Measurements from ENCODE around the gene SYNE2. TPM values are rescaled to one million over a fixed set of nuclear protein-coding genes. Genes with fewer than 3 reads are reported as not detected.
"Not testable (repeated sequence)": the region's sequence is repeated elsewhere in the genome, so short reads cannot be mapped to it uniquely, and the experiment has no call there.

SYNE2 gene
- total and polyA plus RNA-seq, 4 donors: 14.7 to 197 (median 99.1) TPM

DNA sequence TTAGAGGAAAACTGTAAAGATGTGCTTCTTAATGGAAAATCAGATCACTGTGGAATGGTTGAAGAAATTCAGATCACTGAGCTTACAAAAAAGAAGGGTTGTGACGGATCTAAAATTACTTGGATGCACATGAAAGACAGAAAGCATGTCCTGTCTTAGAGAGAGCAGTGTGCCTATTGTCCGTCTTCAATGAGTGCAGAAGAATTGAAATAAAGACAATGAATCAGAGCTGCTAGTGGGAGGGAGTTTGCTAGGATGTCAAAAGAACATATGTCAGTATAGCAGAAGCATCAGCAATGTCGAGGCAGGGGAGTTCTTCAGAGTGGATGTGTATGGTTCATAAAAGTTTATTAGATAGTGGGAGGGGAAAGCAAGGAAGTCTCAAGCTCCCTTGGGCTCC is 172.7 kb downstream of the SYNE2 start:
- peaks cover 6% of the 10 kb centered on the region in 2 donors for H3K36me3 ChIP-seq (ENCODE audit: control insufficient read depth in 1 of 2, insufficient read depth in 2 of 2, low read length in 1 of 2)
- no peak overlapping the region for H3K4me3 ChIP-seq (ENCODE audit: low read length in 2 of 2)
- 65 to 76% methylated on average over 3 of the region's 3 CpGs for WGBS, 2 donors
- no peaks in the 10 kb centered on the region for H3K4me1 ChIP-seq (ENCODE audit: control insufficient read depth in 1 of 2, insufficient read depth in 2 of 2, low read length in 2 of 2)
- H3K27ac ChIP-seq (ENCODE audit: low read depth in 1 of 2, low read length in 2 of 2): no peak overlapping the region
- ATAC-seq (ENCODE audit: low FRiP score): no peak
- no peaks in the 10 kb centered on the region for H3K9me3 ChIP-seq (ENCODE audit: control insufficient read depth, low read length)
- DNase-seq: no peak
- intact Hi-C loops (cut with DNase I): no loop called here
- no peaks in the 10 kb centered on the region for H3K27me3 ChIP-seq (ENCODE audit: control insufficient read depth in 1 of 2, insufficient read depth in 2 of 2, low read length in 1 of 2)

DNA sequence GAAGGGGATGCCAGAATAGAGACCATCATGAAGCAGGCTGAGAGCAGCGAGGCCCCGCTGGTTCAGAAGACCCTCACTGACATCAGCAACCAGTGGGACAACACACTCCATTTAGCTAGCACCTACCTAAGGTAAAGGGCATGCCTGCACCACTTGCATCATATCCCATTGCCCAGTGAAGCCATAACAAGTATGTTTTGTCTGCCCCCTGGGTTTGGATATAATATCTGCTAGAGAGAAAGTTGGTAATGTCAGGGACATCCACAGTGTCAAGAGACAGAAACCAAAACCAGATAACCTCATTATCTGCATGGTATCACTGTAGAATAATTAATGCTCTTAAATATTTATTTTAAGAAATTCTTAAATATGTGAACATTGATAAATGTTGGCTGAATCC is 173.8 kb downstream of the SYNE2 start:
- no peak overlapping the region for H3K4me3 ChIP-seq (ENCODE audit: low read length in 2 of 2)
- H3K9me3 ChIP-seq (ENCODE audit: control insufficient read depth, low read length): no peaks in the 10 kb centered on the region
- peaks cover 4% of the 10 kb centered on the region in 2 donors for H3K36me3 ChIP-seq (ENCODE audit: control insufficient read depth in 1 of 2, insufficient read depth in 2 of 2, low read length in 1 of 2)
- 86 to 88% methylated on average over 2 of the region's 2 CpGs for WGBS, 2 donors
- no peaks in the 10 kb centered on the region for H3K4me1 ChIP-seq (ENCODE audit: control insufficient read depth in 1 of 2, insufficient read depth in 2 of 2, low read length in 2 of 2)
- H3K27me3 ChIP-seq (ENCODE audit: control insufficient read depth in 1 of 2, insufficient read depth in 2 of 2, low read length in 1 of 2): no peaks in the 10 kb centered on the region
- intact Hi-C loops (cut with DNase I): no loop called here
- no peak overlapping the region for H3K27ac ChIP-seq (ENCODE audit: low read depth in 1 of 2, low read length in 2 of 2)
- ATAC-seq (ENCODE audit: low FRiP score): no peak
- no peak for DNase-seq

DNA sequence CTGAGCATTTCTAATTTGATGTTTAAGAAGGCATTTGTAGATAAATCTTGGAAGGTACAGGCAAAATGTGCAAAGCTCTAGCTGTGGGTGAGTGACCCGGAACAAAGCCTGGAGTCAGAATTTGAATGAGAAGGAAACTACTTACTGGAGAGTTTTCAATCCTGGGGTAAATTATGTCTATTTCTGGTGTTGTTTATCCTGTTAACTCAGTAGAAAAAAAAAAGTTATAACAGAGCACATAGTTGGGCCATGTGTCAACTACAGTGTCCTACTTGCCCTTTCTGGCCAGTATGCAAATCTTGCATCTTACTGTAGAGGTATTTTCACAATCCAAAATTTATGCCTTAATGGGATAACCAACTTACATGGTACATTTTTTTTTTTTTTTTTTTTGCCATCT is 182.3 kb downstream of the SYNE2 start:
- Histone ChIP-seq H3K9me3 (ENCODE audit: control insufficient read depth, low read length) (no peaks in the 10 kb centered on the region), H3K36me3 (ENCODE audit: control insufficient read depth in 1 of 2, insufficient read depth in 2 of 2, low read length in 1 of 2) (peaks cover 0 to 2% of the 10 kb centered on the region in 2 donors), H3K27me3 (ENCODE audit: control insufficient read depth in 1 of 2, insufficient read depth in 2 of 2, low read length in 1 of 2) (no peaks in the 10 kb centered on the region), H3K4me1 (ENCODE audit: control insufficient read depth in 1 of 2, insufficient read depth in 2 of 2, low read length in 2 of 2) (peaks cover 0 to 3% of the 10 kb centered on the region in 2 donors), H3K4me3 (ENCODE audit: low read length in 2 of 2) (no peak overlapping the region), H3K27ac (ENCODE audit: low read depth in 1 of 2, low read length in 2 of 2) (no peak overlapping the region)
- WGBS, 2 donors: 6 to 9% methylated on average over 1 of the region's 1 CpG
- intact Hi-C loops (cut with DNase I): loop anchor here in 1 of 2 donors (5.0 kb wide), 1 partner anchor 82 kb away; no protein-coding TSS in a partner anchor
- DNase-seq: no peak
- peak; percentile 50 for ATAC-seq (ENCODE audit: low FRiP score)

GRCh38 chr14:64037869-64038745 is 185.3 kb downstream of the SYNE2 start:
- DNase-seq; H3K27ac ChIP-seq (ENCODE audit: low read depth in 1 of 2, low read length in 2 of 2); H3K36me3 ChIP-seq (ENCODE audit: control insufficient read depth in 1 of 2, insufficient read depth in 2 of 2, low read length in 1 of 2); H3K9me3 ChIP-seq (ENCODE audit: control insufficient read depth, low read length); H3K27me3 ChIP-seq (ENCODE audit: control insufficient read depth in 1 of 2, insufficient read depth in 2 of 2, low read length in 1 of 2); H3K4me1 ChIP-seq (ENCODE audit: control insufficient read depth in 1 of 2, insufficient read depth in 2 of 2, low read length in 2 of 2); H3K4me3 ChIP-seq (ENCODE audit: low read length in 2 of 2); ATAC-seq (ENCODE audit: low FRiP score): not testable (repeated sequence)
- WGBS, 2 donors: 97 to 98% methylated on average over 40 to 66 of the region's 66 CpGs
- intact Hi-C loops (cut with DNase I): loop anchor here in 1 of 2 donors (5.0 kb wide), 1 partner anchor 79 kb away; no protein-coding TSS in a partner anchor

DNA sequence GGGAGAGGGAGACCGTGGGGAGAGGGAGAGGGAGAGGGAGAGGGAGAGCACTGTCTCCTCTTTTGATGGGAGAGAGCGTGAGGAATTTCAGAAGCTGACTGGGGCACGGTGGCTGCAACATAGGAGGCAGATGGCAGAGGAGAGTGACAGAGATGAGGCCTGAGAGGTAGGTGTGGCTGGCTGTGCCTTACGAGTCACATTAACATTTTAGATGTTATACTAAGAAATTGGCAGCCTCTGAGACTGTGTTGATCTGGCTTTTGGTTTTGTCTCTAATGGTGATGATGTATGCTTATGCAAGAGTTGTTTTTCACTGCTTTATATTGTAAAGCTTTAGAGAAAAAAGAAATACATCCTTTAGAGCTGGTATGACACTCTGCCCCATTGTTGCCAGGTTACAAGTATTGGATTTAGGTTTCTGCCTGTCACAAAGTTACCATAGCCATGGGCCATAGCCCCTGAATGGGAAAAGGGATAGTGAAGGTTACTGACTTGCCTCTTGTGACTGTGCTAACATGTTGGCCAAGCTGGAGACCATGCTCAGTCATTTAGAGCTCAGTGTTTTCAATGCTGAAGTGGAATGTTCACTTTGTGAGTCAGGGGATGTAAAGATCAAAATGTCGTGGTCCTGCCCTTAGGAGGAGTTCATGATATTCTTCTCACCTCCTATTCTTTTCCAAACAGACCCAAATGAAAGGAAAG is 186.2 kb downstream of the SYNE2 start:
- no peak for ATAC-seq (ENCODE audit: low FRiP score)
- intact Hi-C loops (cut with DNase I): loop anchor here in 1 of 2 donors (5.0 kb wide), 1 partner anchor 78 kb away; no protein-coding TSS in a partner anchor
- H3K4me3 ChIP-seq (ENCODE audit: low read length in 2 of 2): no peak overlapping the region
- H3K9me3 ChIP-seq (ENCODE audit: control insufficient read depth, low read length): no peaks in the 10 kb centered on the region
- peaks cover 0 to 2% of the 10 kb centered on the region in 2 donors for H3K36me3 ChIP-seq (ENCODE audit: control insufficient read depth in 1 of 2, insufficient read depth in 2 of 2, low read length in 1 of 2)
- WGBS, 2 donors: 82 to 85% methylated on average over 4 of the region's 5 CpGs
- no peak overlapping the region for H3K27ac ChIP-seq (ENCODE audit: low read depth in 1 of 2, low read length in 2 of 2)
- no peaks in the 10 kb centered on the region for H3K27me3 ChIP-seq (ENCODE audit: control insufficient read depth in 1 of 2, insufficient read depth in 2 of 2, low read length in 1 of 2)
- DNase-seq: no peak
- H3K4me1 ChIP-seq (ENCODE audit: control insufficient read depth in 1 of 2, insufficient read depth in 2 of 2, low read length in 2 of 2): peaks cover 0 to 3% of the 10 kb centered on the region in 2 donors

- DNase-seq (no peak), ATAC-seq (ENCODE audit: low FRiP score) (no peak)
- intact Hi-C loops (cut with DNase I): loop anchor here in 1 of 2 donors (10.0 kb wide), 1 partner anchor 255 kb away; the partner anchor contains the start of gene ESR2
- Histone ChIP-seq H3K4me1 (ENCODE audit: control insufficient read depth in 1 of 2, insufficient read depth in 2 of 2, low read length in 2 of 2) (peaks cover 0 to 3% of the 10 kb centered on the region in 2 donors), H3K27me3 (ENCODE audit: control insufficient read depth in 1 of 2, insufficient read depth in 2 of 2, low read length in 1 of 2) (no peaks in the 10 kb centered on the region), H3K36me3 (ENCODE audit: control insufficient read depth in 1 of 2, insufficient read depth in 2 of 2, low read length in 1 of 2) (peaks cover 0 to 2% of the 10 kb centered on the region in 2 donors), H3K27ac (ENCODE audit: low read depth in 1 of 2, low read length in 2 of 2) (no peak overlapping the region), H3K4me3 (ENCODE audit: low read length in 2 of 2) (no peak overlapping the region), H3K9me3 (ENCODE audit: control insufficient read depth, low read length) (no peaks in the 10 kb centered on the region)
- WGBS, 2 donors: 52 to 55% methylated on average over 2 of the region's 2 CpGs
Observed at GRCh38 chr14:64040044-64040443, 187.2 kb downstream of the SYNE2 start.

DNA sequence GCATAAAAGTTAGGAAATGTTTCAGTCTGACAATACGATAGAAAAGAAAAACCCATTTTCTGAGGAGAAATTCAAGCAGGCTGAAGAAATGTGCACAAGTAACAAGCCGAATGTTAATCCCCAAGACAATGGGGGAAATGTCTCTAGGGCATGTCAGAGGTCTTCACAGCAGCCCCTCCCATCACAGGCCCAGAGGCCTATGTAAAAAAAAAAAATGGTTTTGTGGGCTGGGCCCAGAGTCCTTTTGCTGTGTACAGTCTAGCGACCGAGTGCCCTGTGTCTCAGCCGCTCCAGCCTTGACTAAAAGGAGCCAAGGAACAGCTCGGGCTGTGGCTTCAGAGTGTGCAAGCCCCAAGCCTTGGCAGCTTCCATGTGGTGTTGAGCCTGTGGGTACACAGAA is 190.5 kb downstream of the SYNE2 start:
- not testable (repeated sequence) for H3K9me3 ChIP-seq (ENCODE audit: control insufficient read depth, low read length); H3K4me3 ChIP-seq (ENCODE audit: low read length in 2 of 2); H3K4me1 ChIP-seq (ENCODE audit: control insufficient read depth in 1 of 2, insufficient read depth in 2 of 2, low read length in 2 of 2); DNase-seq; H3K27me3 ChIP-seq (ENCODE audit: control insufficient read depth in 1 of 2, insufficient read depth in 2 of 2, low read length in 1 of 2); H3K36me3 ChIP-seq (ENCODE audit: control insufficient read depth in 1 of 2, insufficient read depth in 2 of 2, low read length in 1 of 2); H3K27ac ChIP-seq (ENCODE audit: low read depth in 1 of 2, low read length in 2 of 2); ATAC-seq (ENCODE audit: low FRiP score)
- WGBS, 2 donors: 96 to 97% methylated on average over 6 of the region's 6 CpGs
- intact Hi-C loops (cut with DNase I): loop anchor here in 1 of 2 donors (10.0 kb wide), 1 partner anchor 252 kb away; the partner anchor contains the start of gene ESR2

GRCh38 chr14:64045091-64045490 is 192.3 kb downstream of the SYNE2 start:
- ATAC-seq (ENCODE audit: low FRiP score): no peak
- Histone ChIP-seq H3K9me3 (ENCODE audit: control insufficient read depth, low read length) (no peaks in the 10 kb centered on the region), H3K36me3 (ENCODE audit: control insufficient read depth in 1 of 2, insufficient read depth in 2 of 2, low read length in 1 of 2) (no peaks in the 10 kb centered on the region), H3K27me3 (ENCODE audit: control insufficient read depth in 1 of 2, insufficient read depth in 2 of 2, low read length in 1 of 2) (no peaks in the 10 kb centered on the region), H3K4me3 (ENCODE audit: low read length in 2 of 2) (no peak overlapping the region), H3K4me1 (ENCODE audit: control insufficient read depth in 1 of 2, insufficient read depth in 2 of 2, low read length in 2 of 2) (no peaks in the 10 kb centered on the region), H3K27ac (ENCODE audit: low read depth in 1 of 2, low read length in 2 of 2) (no peak overlapping the region)
- no peak for DNase-seq
- intact Hi-C loops (cut with DNase I): loop anchor here in 1 of 2 donors (10.0 kb wide), 1 partner anchor 250 kb away; the partner anchor contains the start of gene ESR2
- WGBS, 2 donors: 69 to 70% methylated on average over 2 of the region's 2 CpGs

Measured in aorta (tissue), 5 donors.